A673 (cell line): Measurements from ENCODE around the gene ZNF597. TPM values are rescaled to one million over a fixed set of nuclear protein-coding genes. Genes with fewer than 3 reads are reported as not detected.

Experiments used
- BruUV-seq: library from RNA; stranded (reverse); fragments of 400-500 nt; replicated peaks from 2 replicates; lab custom pipeline; 2021; lab: Mats Ljungman, UMichigan
- CTCF ChIA-PET: fragments of 300-600 bp; sonication (Branson Sonifier 250); formaldehyde crosslinking; loops from one replicate; lab custom pipeline; 2022; ENCODE audit warnings: antibody characterized with exemption; lab: Charles Lee
- POLR2A ChIA-PET: fragments of 300-600 bp; sonication (Branson Sonifier 250); formaldehyde crosslinking; loops from one replicate; lab custom pipeline; 2022; ENCODE audit warnings: antibody characterized with exemption; ENCODE audit not compliant: low non-redundant PET; lab: Charles Lee
- DNase-seq: peaks from one replicate; pipeline ENCODE4 v3.0.0-alpha.2; 2015; ENCODE audit warnings: low spot score
- H3K27ac ChIP-seq: fragments of 200-600 bp; sonication (generic); 2 replicates; pipeline ENCODE4 v1.5.1; 2016; ENCODE audit warnings: mixed run types, low read depth, mild to moderate bottlenecking, mixed read lengths, antibody characterized with exemption, low read length; ENCODE audit not compliant: poor library complexity, severe bottlenecking
- H3K27me3 ChIP-seq: fragments of 200-600 bp; sonication (generic); replicated peaks from 2 replicates; pipeline ENCODE4 v1.6.1; 2017; ENCODE audit warnings: mixed run types, low read depth, mild to moderate bottlenecking, mixed read lengths, antibody characterized with exemption, low read length; ENCODE audit not compliant: insufficient read depth, poor library complexity
- H3K36me3 ChIP-seq: fragments of 200-600 bp; sonication (generic); 2 replicates; pipeline ENCODE4 v1.6.1; 2016; ENCODE audit warnings: mixed run types, mild to moderate bottlenecking, mixed read lengths, antibody characterized with exemption, low read length; ENCODE audit not compliant: insufficient read depth, poor library complexity, severe bottlenecking
- H3K4me1 ChIP-seq: fragments of 200-600 bp; sonication (generic); 2 replicates; pipeline ENCODE4 v1.6.1; 2017; ENCODE audit warnings: mixed run types, mild to moderate bottlenecking, mixed read lengths, antibody characterized with exemption, low read length; ENCODE audit not compliant: insufficient read depth, poor library complexity, severe bottlenecking
- H3K4me3 ChIP-seq: fragments of 200-600 bp; sonication (generic); 2 replicates; pipeline ENCODE4 v1.5.1; 2016; ENCODE audit warnings: low read depth, mixed run types, mild to moderate bottlenecking, mixed read lengths, low read length; ENCODE audit not compliant: poor library complexity, severe bottlenecking
- H3K9me3 ChIP-seq: fragments of 200-600 bp; sonication (generic); 2 replicates; pipeline ENCODE4 v1.6.1; 2016; ENCODE audit warnings: mixed run types, low read depth, mild to moderate bottlenecking, mixed read lengths, antibody characterized with exemption, low read length; ENCODE audit not compliant: poor library complexity, severe bottlenecking
- EZH2 ChIP-seq: fragments of 200-600 bp; sonication (generic); IDR thresholded peaks from 2 replicates; pipeline ENCODE4 v1.6.1; 2017; ENCODE audit warnings: borderline replicate concordance, low read depth, mild to moderate bottlenecking, mixed read lengths, antibody characterized with exemption, low read length; ENCODE audit not compliant: poor library complexity, severe bottlenecking
- intact Hi-C: fragments of 100-400 bp; cut with micrococcal nuclease; formaldehyde crosslinking; loops from one replicate; pipeline ENCODE4 v1.10.0; 2022; ENCODE audit not compliant: unreplicated experiment
- total RNA-seq: library from RNA; stranded (reverse); gene quantifications from 2 replicates; pipeline ENCODE4 v1.2.3, GENCODE V29; 2021
- TF ChIP-seq, protein P1 (sequence below): fragments of 300-800, 200-600 bp; sonication (generic); conservative IDR thresholded peaks from 2 replicates; pipeline ENCODE4 v1.5.1; 2017; ENCODE audit warnings: low read depth, mild to moderate bottlenecking, antibody characterized with exemption, low read length, moderate library complexity, mixed read lengths

ZNF597 gene
- total RNA-seq, 1 experiment from 2014 or later, result 2.8 TPM

DNA sequence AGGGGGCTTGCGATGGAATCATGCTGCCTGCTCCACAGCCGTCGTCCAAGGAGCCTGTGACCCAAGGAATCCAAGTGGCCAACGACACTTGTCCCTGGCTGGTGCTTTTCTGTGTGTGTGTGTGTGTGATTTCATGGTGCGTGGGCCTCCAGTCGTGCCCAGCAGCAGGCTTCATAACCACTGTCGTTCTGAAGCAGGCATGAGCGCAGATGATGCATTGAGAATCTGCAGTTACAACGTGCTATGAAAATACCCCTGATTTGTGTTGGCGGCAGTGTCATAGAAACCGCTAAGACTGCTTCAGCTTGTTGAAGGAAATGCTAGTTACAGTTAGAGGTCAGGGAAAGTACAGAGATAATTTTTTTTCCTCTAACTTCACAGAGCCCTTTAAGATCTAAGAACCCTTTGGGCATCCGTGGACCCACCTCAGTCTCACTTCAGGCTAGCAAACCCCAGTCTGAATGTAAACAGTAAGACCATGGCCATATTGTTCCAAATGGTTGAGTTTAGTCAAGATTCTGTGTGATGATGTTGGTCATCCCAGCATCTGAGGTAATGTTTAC is 36.4 kb upstream of the ZNF597 start:
- Histone ChIP-seq H3K27me3 (no peaks in the 10 kb centered on the region), H3K4me1 (peaks cover 3% of the 10 kb centered on the region), H3K4me3 (no peak overlapping the region), H3K36me3 (peaks cover 3% of the 10 kb centered on the region), H3K27ac (no peak overlapping the region), H3K9me3 (no peaks in the 10 kb centered on the region)
- CTCF ChIA-PET, result interaction anchor here (0.7 kb wide), 1 partner anchor 285 kb away, joined by 4 read pairs; no protein-coding TSS in a partner anchor
- TF ChIP-seq, protein P1, sequence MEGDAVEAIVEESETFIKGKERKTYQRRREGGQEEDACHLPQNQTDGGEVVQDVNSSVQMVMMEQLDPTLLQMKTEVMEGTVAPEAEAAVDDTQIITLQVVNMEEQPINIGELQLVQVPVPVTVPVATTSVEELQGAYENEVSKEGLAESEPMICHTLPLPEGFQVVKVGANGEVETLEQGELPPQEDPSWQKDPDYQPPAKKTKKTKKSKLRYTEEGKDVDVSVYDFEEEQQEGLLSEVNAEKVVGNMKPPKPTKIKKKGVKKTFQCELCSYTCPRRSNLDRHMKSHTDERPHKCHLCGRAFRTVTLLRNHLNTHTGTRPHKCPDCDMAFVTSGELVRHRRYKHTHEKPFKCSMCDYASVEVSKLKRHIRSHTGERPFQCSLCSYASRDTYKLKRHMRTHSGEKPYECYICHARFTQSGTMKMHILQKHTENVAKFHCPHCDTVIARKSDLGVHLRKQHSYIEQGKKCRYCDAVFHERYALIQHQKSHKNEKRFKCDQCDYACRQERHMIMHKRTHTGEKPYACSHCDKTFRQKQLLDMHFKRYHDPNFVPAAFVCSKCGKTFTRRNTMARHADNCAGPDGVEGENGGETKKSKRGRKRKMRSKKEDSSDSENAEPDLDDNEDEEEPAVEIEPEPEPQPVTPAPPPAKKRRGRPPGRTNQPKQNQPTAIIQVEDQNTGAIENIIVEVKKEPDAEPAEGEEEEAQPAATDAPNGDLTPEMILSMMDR, result no peak
- intact Hi-C loops, result no loop called here
- DNase-seq, result no peak
- POLR2A ChIA-PET, result no interaction called here
- no TSS peak for BruUV-seq

DNA sequence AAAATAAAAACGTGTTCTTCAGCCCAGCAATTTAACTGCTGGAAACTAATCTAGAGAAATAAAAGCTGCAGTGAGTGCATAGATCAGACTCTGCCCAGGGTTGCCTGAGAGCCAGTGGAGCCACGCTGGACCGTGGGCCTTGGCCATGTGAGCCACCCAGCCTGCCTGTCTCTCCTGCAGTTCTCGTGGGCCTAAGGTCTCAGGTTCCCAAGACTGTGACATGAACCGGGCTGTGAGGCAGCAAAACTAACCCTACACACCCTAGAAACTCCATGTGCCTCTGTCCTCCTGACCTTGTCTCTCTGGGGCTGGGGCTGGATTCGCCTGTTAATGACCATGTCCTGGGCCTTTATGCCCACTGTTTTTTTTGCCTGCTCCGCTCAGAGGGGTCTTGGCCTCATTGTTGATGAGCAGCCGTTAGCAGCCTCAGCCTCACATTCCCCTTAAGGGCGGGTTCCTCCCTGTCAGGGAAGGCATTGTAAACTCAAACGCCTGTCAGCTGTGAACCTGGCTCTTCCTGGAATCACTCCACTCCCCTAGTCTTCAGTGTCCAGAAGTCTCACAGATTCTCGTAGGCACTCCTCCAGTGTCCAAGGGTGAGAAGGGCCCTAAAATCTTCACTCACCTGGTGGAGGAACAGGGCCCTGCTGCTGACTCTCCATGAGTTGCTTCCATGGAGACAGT is 35.1 kb upstream of the ZNF597 start:
- H3K36me3 ChIP-seq, result no peaks in the 10 kb centered on the region
- H3K4me3 ChIP-seq, result no peak overlapping the region
- ChIA-PET POLR2A (no interaction called here), CTCF (no interaction called here)
- TF ChIP-seq EZH2, result no peak
- TF ChIP-seq, protein P1, result no peak
- H3K9me3 ChIP-seq, result no peaks in the 10 kb centered on the region
- no peaks in the 10 kb centered on the region for H3K27me3 ChIP-seq
- no peak overlapping the region for H3K27ac ChIP-seq
- intact Hi-C loops, result no loop called here
- no TSS peak for BruUV-seq
- DNase-seq, result no peak
- peaks cover 3% of the 10 kb centered on the region for H3K4me1 ChIP-seq

DNA sequence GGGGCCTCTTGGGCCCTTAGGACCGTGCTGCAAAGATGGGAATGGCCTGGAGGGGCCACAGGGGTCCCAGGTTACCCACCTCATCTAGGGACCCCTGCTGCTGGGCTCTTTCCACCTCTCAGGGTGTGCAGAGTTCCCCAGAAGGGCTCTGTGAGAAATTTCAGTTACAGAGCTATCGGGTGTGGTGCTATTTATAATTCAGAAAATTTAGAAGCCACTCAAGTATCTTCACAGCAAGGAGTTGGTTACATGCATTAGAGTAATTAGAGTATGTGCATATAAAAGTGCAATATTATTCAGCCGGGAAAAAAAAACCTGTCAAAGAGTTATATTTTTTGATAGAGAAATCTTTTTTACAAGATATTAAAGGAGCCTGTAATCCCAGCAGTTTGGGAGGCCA is 33.1 kb upstream of the ZNF597 start:
- no TSS peak for BruUV-seq
- no peaks in the 10 kb centered on the region for H3K27me3 ChIP-seq
- H3K27ac ChIP-seq, result no peak overlapping the region
- TF ChIP-seq, protein P1, result no peak
- no peak for TF ChIP-seq EZH2
- peaks cover 3% of the 10 kb centered on the region for H3K4me1 ChIP-seq
- H3K36me3 ChIP-seq, result no peaks in the 10 kb centered on the region
- H3K4me3 ChIP-seq, result no peak overlapping the region
- intact Hi-C loops, result no loop called here
- no peak for DNase-seq
- no peaks in the 10 kb centered on the region for H3K9me3 ChIP-seq
- POLR2A ChIA-PET, result no interaction called here
- CTCF ChIA-PET, result no interaction called here
